Measurements from ENCODE around the gene MGAT4B.
A peak's percentile ranks its signal among the peaks of the same experiment; 100 is the strongest.

The MGAT4B gene

GRCh38 chr5:179806250-179807048 lies at the start of gene MGAT4B:
Gene MGAT4B (minus strand): TSS chr5:179806866. CDS start chr5:179806583, 283 bp downstream.
- in situ Hi-C loops (cut with HindIII; ENCODE audit: low sequenced_read_pairs) = no loop called here
- peak; percentile 73 for DNase-seq (ENCODE audit: low read depth, low spot score)
- peak within 1 kb of the TSS; percentile 61 for H3K4me3 ChIP-seq (ENCODE audit: low read depth, low read length)
- TF ChIP-seq, protein P1, sequence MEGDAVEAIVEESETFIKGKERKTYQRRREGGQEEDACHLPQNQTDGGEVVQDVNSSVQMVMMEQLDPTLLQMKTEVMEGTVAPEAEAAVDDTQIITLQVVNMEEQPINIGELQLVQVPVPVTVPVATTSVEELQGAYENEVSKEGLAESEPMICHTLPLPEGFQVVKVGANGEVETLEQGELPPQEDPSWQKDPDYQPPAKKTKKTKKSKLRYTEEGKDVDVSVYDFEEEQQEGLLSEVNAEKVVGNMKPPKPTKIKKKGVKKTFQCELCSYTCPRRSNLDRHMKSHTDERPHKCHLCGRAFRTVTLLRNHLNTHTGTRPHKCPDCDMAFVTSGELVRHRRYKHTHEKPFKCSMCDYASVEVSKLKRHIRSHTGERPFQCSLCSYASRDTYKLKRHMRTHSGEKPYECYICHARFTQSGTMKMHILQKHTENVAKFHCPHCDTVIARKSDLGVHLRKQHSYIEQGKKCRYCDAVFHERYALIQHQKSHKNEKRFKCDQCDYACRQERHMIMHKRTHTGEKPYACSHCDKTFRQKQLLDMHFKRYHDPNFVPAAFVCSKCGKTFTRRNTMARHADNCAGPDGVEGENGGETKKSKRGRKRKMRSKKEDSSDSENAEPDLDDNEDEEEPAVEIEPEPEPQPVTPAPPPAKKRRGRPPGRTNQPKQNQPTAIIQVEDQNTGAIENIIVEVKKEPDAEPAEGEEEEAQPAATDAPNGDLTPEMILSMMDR (IDR thresholded peaks at IDR 0.05; ENCODE audit: low read depth, low read length) = no peak

DNA sequence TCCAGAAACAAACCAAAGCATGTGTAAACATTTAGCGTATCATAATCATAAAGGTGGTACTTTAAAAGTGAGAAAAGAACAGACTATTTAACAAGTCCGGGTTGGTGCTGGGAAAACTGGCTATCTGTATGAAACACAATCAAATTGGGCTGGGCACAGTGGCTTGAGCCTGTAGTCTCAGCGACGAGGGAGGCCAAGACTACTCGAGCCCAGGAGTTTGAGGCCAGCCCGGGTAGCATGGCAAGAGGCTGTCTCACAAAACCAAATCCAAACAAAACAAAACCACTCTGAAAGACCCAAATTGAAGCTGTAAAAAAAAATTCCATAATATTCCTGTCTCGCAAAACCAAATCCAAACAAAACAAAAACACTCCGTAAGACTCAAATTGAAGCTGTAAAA lies 47.7 kb upstream of the MGAT4B start:
- no peak overlapping the region for H3K4me3 ChIP-seq (ENCODE audit: low read depth, low read length)
- TF ChIP-seq, protein P1 (IDR thresholded peaks at IDR 0.05; ENCODE audit: low read depth, low read length) = no peak
- in situ Hi-C loops (cut with HindIII; ENCODE audit: low sequenced_read_pairs) = no loop called here
- DNase-seq (ENCODE audit: low read depth, low spot score) = no peak

- in situ Hi-C loops (cut with HindIII; ENCODE audit: low sequenced_read_pairs) = no loop called here
- no peak overlapping the region for H3K4me3 ChIP-seq (ENCODE audit: low read depth, low read length)
- DNase-seq (ENCODE audit: low read depth, low spot score) = no peak
- TF ChIP-seq, protein P1 (IDR thresholded peaks at IDR 0.05; ENCODE audit: low read depth, low read length) = no peak
These were observed 46.4 kb upstream of the MGAT4B start for GRCh38 chr5:179852993-179853547.

DNA sequence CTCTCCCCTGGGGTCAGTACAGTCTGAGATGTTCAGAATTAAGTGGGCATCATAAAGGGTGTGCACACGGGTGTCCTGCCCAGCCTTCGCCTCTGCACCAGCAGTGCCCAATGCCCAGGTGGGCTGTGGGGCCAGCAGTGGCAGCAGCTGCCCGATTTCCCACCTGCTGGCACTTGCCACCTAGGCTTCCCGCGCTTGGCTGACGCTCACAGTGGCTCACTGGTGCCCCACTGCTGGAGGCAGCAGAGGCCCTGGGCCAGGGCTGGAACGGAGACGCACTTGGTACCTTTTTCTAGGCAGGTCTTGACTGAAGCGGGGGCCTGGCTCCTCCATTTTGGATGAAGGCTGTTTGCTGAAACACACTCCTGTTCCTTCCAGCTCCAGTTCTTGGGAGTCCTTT lies 35.0 kb upstream of the MGAT4B start:
- in situ Hi-C loops (cut with HindIII; ENCODE audit: low sequenced_read_pairs) = no loop called here
- no peak overlapping the region for H3K4me3 ChIP-seq (ENCODE audit: low read depth, low read length)
- TF ChIP-seq, protein P1 (IDR thresholded peaks at IDR 0.05; ENCODE audit: low read depth, low read length) = no peak
- no peak for DNase-seq (ENCODE audit: low read depth, low spot score)

- no peak overlapping the region for H3K4me3 ChIP-seq (ENCODE audit: low read depth, low read length)
- no peak for DNase-seq (ENCODE audit: low read depth, low spot score)
- in situ Hi-C loops (cut with HindIII; ENCODE audit: low sequenced_read_pairs) = no loop called here
- TF ChIP-seq, protein P1 (IDR thresholded peaks at IDR 0.05; ENCODE audit: low read depth, low read length) = no peak
These were observed 34.1 kb upstream of the MGAT4B start for GRCh38 chr5:179840766-179841165.

GRCh38 chr5:179840321-179840720 lies 33.7 kb upstream of the MGAT4B start:
- H3K4me3 ChIP-seq (ENCODE audit: low read depth, low read length) = no peak overlapping the region
- DNase-seq (ENCODE audit: low read depth, low spot score) = no peak
- in situ Hi-C loops (cut with HindIII; ENCODE audit: low sequenced_read_pairs) = no loop called here
- TF ChIP-seq, protein P1 (IDR thresholded peaks at IDR 0.05; ENCODE audit: low read depth, low read length) = no peak
